ENCODE results near the gene TRAF6.
A peak's percentile ranks its signal among the peaks of the same experiment; 100 is the strongest.
"Not testable (repeated sequence)": the region's sequence is repeated elsewhere in the genome, so short reads cannot be mapped to it uniquely, and the experiment has no call there.

TRAF6 gene

GRCh38 chr11:36509694-36510593 lies at the start of gene TRAF6:
TSS of gene TRAF6 (minus strand) at chr11:36510272. CDS start at chr11:36501515, 8,757 bp downstream.
- peak; percentile 97 for DNase-seq

DNA sequence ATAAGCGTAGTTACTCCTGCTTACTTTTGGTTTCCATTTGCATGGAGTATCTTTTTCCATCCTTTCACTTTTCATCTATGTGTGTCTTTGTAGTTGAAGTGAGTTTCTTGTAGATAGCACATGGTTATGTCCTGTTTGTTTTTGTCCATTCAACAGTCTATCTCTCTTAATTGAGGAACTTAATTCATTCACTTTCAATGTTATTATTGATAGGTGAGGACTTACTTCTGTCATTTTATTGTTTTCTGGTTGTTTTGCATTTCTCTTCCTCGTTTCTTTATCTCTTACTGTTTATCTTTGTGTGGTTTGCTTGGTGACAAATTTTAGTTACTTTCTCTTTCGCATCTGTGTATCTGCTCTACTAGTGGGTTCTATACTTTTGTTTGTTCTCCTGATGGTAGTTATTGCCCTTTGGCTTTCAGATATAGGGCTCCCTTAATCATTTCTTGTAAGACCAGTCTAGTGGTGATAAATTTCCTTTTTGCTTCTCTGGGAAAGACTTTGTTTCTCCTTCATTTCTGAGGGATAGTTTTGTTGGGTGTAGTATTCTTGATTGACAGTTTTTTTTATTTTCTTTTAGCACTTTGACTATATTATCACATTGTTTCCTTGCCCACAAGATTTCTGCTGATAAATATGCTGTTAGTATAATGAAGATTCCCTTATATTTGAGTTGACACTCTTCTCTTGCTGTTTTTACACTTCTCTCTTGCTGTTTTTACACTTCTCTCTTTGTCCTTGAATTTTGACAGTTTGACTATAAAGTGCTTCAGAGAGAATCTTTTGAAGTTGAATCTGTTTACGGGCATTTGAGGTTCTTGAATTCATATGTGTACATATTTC lies 48.7 kb upstream of the TRAF6 start:
- no peak for DNase-seq

- no peak for DNase-seq
Measured at GRCh38 chr11:36557991-36558390, 47.9 kb upstream of the TRAF6 start.

GRCh38 chr11:36557390-36557789 lies 47.3 kb upstream of the TRAF6 start:
- DNase-seq = not testable (repeated sequence)

GRCh38 chr11:36550385-36551115 lies 40.5 kb upstream of the TRAF6 start:
- no peak for DNase-seq

GRCh38 chr11:36540998-36541397 lies 30.9 kb upstream of the TRAF6 start:
- DNase-seq = peak; percentile 64

DNA sequence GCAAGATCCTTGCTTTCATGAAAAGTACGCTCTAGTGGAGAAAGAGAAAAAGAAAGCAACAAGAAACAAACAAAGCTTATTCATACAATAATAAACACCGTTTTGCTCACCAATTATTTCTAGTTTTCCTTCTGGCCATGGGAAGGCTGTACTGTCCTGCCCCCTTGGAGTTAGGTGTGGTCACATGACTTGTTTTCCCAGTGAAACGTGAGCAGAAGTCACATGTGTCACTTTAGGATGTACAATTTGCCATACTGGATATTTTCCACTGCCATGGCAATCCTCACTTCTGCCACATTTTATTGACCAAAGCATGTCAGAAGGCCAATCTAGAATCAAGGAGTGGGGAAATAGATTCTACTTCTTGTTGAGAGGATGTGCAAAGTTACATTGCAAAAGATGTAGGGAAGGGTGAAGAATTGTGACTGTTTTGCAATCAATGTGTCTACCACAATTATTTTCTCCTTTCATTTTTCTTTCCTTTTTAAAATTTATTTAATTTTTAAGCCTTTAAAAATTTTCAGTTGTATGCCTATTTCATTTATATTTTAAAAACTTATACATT lies 24.3 kb upstream of the TRAF6 start:
- DNase-seq = no peak

GRCh38 chr11:36532941-36533601 lies 23.0 kb upstream of the TRAF6 start:
- DNase-seq = no peak

GRCh38 chr11:36530840-36531239 lies 20.8 kb upstream of the TRAF6 start:
- DNase-seq = no peak

- no peak for DNase-seq
Measured at GRCh38 chr11:36513965-36514364, 3.9 kb upstream of the TRAF6 start.

- DNase-seq = no peak
Measured at GRCh38 chr11:36512016-36512415, 1.9 kb upstream of the TRAF6 start.

DNA sequence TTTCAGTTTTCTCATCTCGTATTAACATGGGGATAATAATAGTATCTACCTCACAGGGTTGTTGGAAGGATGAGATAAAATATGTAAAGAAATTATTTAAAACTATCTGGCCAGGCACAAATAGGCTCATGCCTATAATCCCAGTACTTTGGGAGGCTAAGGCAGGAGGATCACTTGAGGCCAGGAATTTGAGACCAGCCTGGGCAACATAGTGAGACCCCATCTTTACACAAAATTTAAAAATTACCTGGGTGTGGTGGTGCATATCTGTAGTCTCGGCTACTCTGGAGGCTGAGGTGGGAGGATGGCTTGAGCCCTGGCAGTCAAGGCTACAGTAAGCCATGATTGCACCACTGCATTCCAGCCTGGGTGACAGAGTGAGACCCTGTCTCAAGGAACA lies 990 bp upstream of the TRAF6 start:
- not testable (repeated sequence) for DNase-seq

GRCh38 chr11:36510594-36510942 lies 496 bp upstream of the TRAF6 start:
- DNase-seq = no peak

DNA sequence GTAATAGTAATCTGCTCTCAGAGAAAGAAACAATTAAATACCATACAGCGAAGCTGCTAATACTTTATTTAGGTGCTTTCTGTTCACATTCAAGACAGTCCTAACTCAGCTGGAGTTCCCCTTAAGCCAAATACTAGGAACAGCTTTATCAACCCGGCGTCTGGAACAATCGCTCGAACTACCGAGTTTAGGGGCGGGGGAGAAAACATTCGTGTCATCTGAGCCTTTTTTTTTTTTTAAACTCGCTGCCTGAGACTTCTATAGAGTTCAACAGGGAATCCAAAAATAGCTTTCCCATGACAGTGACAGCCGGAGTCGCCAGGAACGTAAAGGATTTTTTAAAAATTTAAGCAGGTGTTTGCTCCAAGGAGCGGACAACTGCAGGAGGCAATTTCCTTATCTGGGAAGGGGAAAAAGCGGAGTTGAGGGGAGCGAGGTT lies 852 bp downstream of the TRAF6 start:
- peak; percentile 81 for DNase-seq

- DNase-seq = no peak
Measured at GRCh38 chr11:36508743-36509142, 1.3 kb downstream of the TRAF6 start.

DNA sequence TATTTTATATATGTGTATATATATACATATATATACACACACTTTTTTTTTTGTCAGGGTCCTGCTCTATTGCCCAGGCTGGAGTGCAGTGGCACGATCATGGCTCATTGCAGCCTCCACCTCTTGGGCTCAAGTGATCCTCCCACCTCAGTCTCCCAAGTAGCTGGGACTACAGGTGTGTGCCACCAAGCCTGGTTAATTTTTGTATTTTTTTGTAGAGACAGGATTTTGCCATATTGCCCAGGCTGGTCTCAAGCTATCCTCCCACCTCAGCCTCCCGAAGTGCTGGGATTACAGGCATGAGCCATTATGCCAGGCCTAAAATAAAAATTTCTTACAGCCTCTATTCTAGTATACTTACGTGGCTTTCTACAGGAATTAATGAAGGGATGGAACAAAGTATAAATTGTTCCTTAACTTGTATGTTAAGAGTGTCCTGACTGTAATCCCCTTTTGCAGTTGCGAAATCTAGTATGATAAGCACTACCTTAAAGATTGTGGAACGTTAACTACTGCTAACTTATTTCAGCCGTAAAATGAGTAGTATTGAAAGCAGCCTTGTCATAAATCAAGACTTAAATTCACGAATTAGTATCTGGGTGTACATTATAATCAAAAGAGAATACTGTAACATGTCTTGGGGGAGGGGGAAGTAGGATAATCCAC lies 2.1 kb downstream of the TRAF6 start:
- no peak for DNase-seq

- no peak for DNase-seq
Measured at GRCh38 chr11:36501236-36501635, 8.8 kb downstream of the TRAF6 start.

DNA sequence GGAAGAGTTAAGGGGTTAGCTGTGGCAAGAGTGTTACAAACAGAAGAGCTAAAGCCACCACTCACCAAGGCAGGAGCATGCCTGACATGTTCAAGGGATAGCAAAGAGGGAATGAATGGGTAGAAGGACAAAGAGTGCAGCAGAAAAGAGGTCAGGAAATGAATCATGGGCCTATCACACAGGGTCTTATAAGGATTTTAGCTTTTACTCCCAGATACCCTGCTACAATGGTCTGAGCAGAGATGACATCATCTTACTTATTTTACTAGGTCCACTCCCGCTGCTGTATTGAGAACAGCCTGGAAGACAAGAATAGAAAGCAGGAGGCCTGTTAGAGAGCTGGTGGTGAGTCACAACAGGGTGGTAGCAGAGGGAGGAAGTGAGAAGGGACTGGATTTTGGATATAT lies 9.8 kb downstream of the TRAF6 start:
- no peak for DNase-seq

- DNase-seq = no peak
Measured at GRCh38 chr11:36499315-36499714, 10.8 kb downstream of the TRAF6 start.

- DNase-seq = no peak
Measured at GRCh38 chr11:36498721-36499120, 11.4 kb downstream of the TRAF6 start.

- no peak for DNase-seq
Measured at GRCh38 chr11:36493332-36493731, 16.7 kb downstream of the TRAF6 start.

Measured in activated effector memory CD4-positive, alpha-beta T cell treated with anti-CD3 and anti-CD28 coated beads, Interleukin-2, amount 50 U/mL, for 16 hours (primary cell).